ENCODE results near the gene LRRTM2. TPM values are rescaled to one million over a fixed set of nuclear protein-coding genes. Genes with fewer than 3 reads are reported as not detected.
"Not testable (repeated sequence)": the region's sequence is repeated elsewhere in the genome, so short reads cannot be mapped to it uniquely, and the experiment has no call there.

Gene LRRTM2
- not detected for total RNA-seq

- TF ChIP-seq POLR2A (IDR thresholded peaks at IDR 0.05) (no peak), POLR2AphosphoS5 (IDR thresholded peaks at IDR 0.05) (no peak), CTCF (IDR thresholded peaks at IDR 0.05) (no peak)
- no peaks in the 10 kb centered on the region for H3K9me3 ChIP-seq
- H3K36me3 ChIP-seq: no peaks in the 10 kb centered on the region
- intact Hi-C loops (cut with DNase I): no loop called here
- WGBS: 53% methylated on average over 18 of the region's 18 CpGs
- no peaks in the 10 kb centered on the region for H3K27me3 ChIP-seq (replicated peaks; ENCODE audit: insufficient read depth)
- peaks cover 4% of the 10 kb centered on the region for H3K4me1 ChIP-seq (replicated peaks)
- H3K27ac ChIP-seq: no peak within 1 kb of the TSS
- H3K4me3 ChIP-seq: no peak within 1 kb of the TSS
- DNase-seq (ENCODE audit: low spot score): no peak
These were observed at the start of gene LRRTM2 for GRCh38 chr5:138874771-138875551. Gene LRRTM2 (minus strand): TSS chr5:138875335. CDS start chr5:138874911, 424 bp downstream.

- Histone ChIP-seq H3K4me3 (no peak overlapping the region), H3K27me3 (replicated peaks; ENCODE audit: insufficient read depth) (no peaks in the 10 kb centered on the region), H3K27ac (no peak overlapping the region), H3K4me1 (replicated peaks) (no peaks in the 10 kb centered on the region), H3K9me3 (no peaks in the 10 kb centered on the region), H3K36me3 (peaks cover 0 to 5% of the 10 kb centered on the region in 2 donors)
- intact Hi-C loops (cut with DNase I): no loop called here
- 96% methylated on average over 2 of the region's 2 CpGs for WGBS
- TF ChIP-seq POLR2A (IDR thresholded peaks at IDR 0.05) (no peak), CTCF (IDR thresholded peaks at IDR 0.05) (no peak), POLR2AphosphoS5 (IDR thresholded peaks at IDR 0.05) (no peak)
- DNase-seq (ENCODE audit: low spot score): no peak
These were observed 47.4 kb upstream of the LRRTM2 start for GRCh38 chr5:138922494-138922893.

GRCh38 chr5:138921362-138921761 lies 46.2 kb upstream of the LRRTM2 start:
- H3K4me1 ChIP-seq (replicated peaks); intact Hi-C loops (cut with DNase I); H3K27me3 ChIP-seq (replicated peaks; ENCODE audit: insufficient read depth); H3K36me3 ChIP-seq; H3K4me3 ChIP-seq; DNase-seq (ENCODE audit: low spot score); H3K9me3 ChIP-seq; H3K27ac ChIP-seq: not testable (repeated sequence)
- 85% methylated on average over 2 of the region's 2 CpGs for WGBS

- Histone ChIP-seq H3K36me3 (peaks cover 0 to 5% of the 10 kb centered on the region in 2 donors), H3K27ac (no peak overlapping the region), H3K9me3 (no peaks in the 10 kb centered on the region), H3K4me1 (replicated peaks) (no peaks in the 10 kb centered on the region), H3K4me3 (no peak overlapping the region), H3K27me3 (replicated peaks; ENCODE audit: insufficient read depth) (no peaks in the 10 kb centered on the region)
- DNase-seq (ENCODE audit: low spot score): no peak
- 100% methylated on average over 7 of the region's 8 CpGs for WGBS
- intact Hi-C loops (cut with DNase I): no loop called here
- TF ChIP-seq CTCF (IDR thresholded peaks at IDR 0.05) (no peak), POLR2A (IDR thresholded peaks at IDR 0.05) (no peak), POLR2AphosphoS5 (IDR thresholded peaks at IDR 0.05) (no peak)
These were observed 45.0 kb upstream of the LRRTM2 start for GRCh38 chr5:138920181-138920580.

GRCh38 chr5:138918686-138919085 lies 43.6 kb upstream of the LRRTM2 start:
- DNase-seq (ENCODE audit: low spot score): no peak
- H3K36me3 ChIP-seq: no peaks in the 10 kb centered on the region
- WGBS: 74% methylated on average over 4 of the region's 4 CpGs
- H3K4me3 ChIP-seq: no peak overlapping the region
- no peaks in the 10 kb centered on the region for H3K27me3 ChIP-seq (replicated peaks; ENCODE audit: insufficient read depth)
- H3K27ac ChIP-seq: no peak overlapping the region
- TF ChIP-seq POLR2AphosphoS5 (IDR thresholded peaks at IDR 0.05) (no peak), POLR2A (IDR thresholded peaks at IDR 0.05) (no peak), CTCF (IDR thresholded peaks at IDR 0.05) (no peak)
- intact Hi-C loops (cut with DNase I): no loop called here
- no peaks in the 10 kb centered on the region for H3K4me1 ChIP-seq (replicated peaks)
- no peaks in the 10 kb centered on the region for H3K9me3 ChIP-seq

Data from prostate gland (tissue), 2 donors.